Measurements from ENCODE around the gene GJC3. TPM values are rescaled to one million over a fixed set of nuclear protein-coding genes. Genes with fewer than 3 reads are reported as not detected.
"Not testable (repeated sequence)": the region's sequence is repeated elsewhere in the genome, so short reads cannot be mapped to it uniquely, and the experiment has no call there.

GJC3 gene
- total RNA-seq, 1 experiment from 2014 or later: not detected

- DNase-seq (ENCODE audit: low spot score): no peak
- Histone ChIP-seq H3K27me3 (replicated peaks; ENCODE audit: insufficient read depth, low read depth, low read length, poor library complexity) (peaks cover 18% of the 10 kb centered on the region), H3K9me3 (ENCODE audit: low read depth, low read length, poor library complexity, severe bottlenecking) (no peaks in the 10 kb centered on the region), H3K4me1 (ENCODE audit: insufficient read depth, low read length, poor library complexity, severe bottlenecking) (no peaks in the 10 kb centered on the region), H3K36me3 (ENCODE audit: insufficient read depth, low read length, poor library complexity, severe bottlenecking) (no peaks in the 10 kb centered on the region), H3K4me3 (ENCODE audit: low read depth, low read length, poor library complexity, severe bottlenecking) (no peak overlapping the region), H3K27ac (ENCODE audit: low read depth, low read length, poor library complexity, severe bottlenecking) (no peak overlapping the region)
- ChIA-PET CTCF (no interaction called here), POLR2A (ENCODE audit: low non-redundant PET) (no interaction called here)
- no TSS peak for BruUV-seq (replicated peaks)
- intact Hi-C loops (cut with micrococcal nuclease; ENCODE audit: unreplicated experiment): no loop called here
- TF ChIP-seq EZH2 (IDR thresholded peaks at IDR 0.05; ENCODE audit: borderline replicate concordance, low read depth, low read length, poor library complexity, severe bottlenecking) (no peak), CTCF (conservative IDR thresholded peaks at IDR 0.05; ENCODE audit: low read depth, low read length) (no peak)
Observed at GRCh38 chr7:99953649-99954048, 24.2 kb upstream of the GJC3 start.

GRCh38 chr7:99952649-99953048 lies 23.2 kb upstream of the GJC3 start:
- H3K9me3 ChIP-seq (ENCODE audit: low read depth, low read length, poor library complexity, severe bottlenecking); DNase-seq (ENCODE audit: low spot score); POLR2A ChIA-PET (ENCODE audit: low non-redundant PET); H3K36me3 ChIP-seq (ENCODE audit: insufficient read depth, low read length, poor library complexity, severe bottlenecking); intact Hi-C loops (cut with micrococcal nuclease; ENCODE audit: unreplicated experiment); H3K4me1 ChIP-seq (ENCODE audit: insufficient read depth, low read length, poor library complexity, severe bottlenecking); BruUV-seq (replicated peaks); H3K4me3 ChIP-seq (ENCODE audit: low read depth, low read length, poor library complexity, severe bottlenecking); H3K27ac ChIP-seq (ENCODE audit: low read depth, low read length, poor library complexity, severe bottlenecking); H3K27me3 ChIP-seq (replicated peaks; ENCODE audit: insufficient read depth, low read depth, low read length, poor library complexity); CTCF ChIA-PET: not testable (repeated sequence)

GRCh38 chr7:99950819-99951218 lies 21.4 kb upstream of the GJC3 start:
- DNase-seq (ENCODE audit: low spot score); H3K27ac ChIP-seq (ENCODE audit: low read depth, low read length, poor library complexity, severe bottlenecking); H3K9me3 ChIP-seq (ENCODE audit: low read depth, low read length, poor library complexity, severe bottlenecking); H3K4me1 ChIP-seq (ENCODE audit: insufficient read depth, low read length, poor library complexity, severe bottlenecking); BruUV-seq (replicated peaks); H3K36me3 ChIP-seq (ENCODE audit: insufficient read depth, low read length, poor library complexity, severe bottlenecking); CTCF ChIA-PET; POLR2A ChIA-PET (ENCODE audit: low non-redundant PET); H3K4me3 ChIP-seq (ENCODE audit: low read depth, low read length, poor library complexity, severe bottlenecking); intact Hi-C loops (cut with micrococcal nuclease; ENCODE audit: unreplicated experiment); H3K27me3 ChIP-seq (replicated peaks; ENCODE audit: insufficient read depth, low read depth, low read length, poor library complexity): not testable (repeated sequence)

- intact Hi-C loops (cut with micrococcal nuclease; ENCODE audit: unreplicated experiment): no loop called here
- POLR2A ChIA-PET (ENCODE audit: low non-redundant PET): no interaction called here
- peak; percentile 42 for TF ChIP-seq CTCF (conservative IDR thresholded peaks at IDR 0.05; ENCODE audit: low read depth, low read length)
- TF ChIP-seq EZH2 (IDR thresholded peaks at IDR 0.05; ENCODE audit: borderline replicate concordance, low read depth, low read length, poor library complexity, severe bottlenecking): no peak
- CTCF ChIA-PET: no interaction called here
- DNase-seq (ENCODE audit: low spot score): peak; percentile 22
- Histone ChIP-seq H3K27me3 (replicated peaks; ENCODE audit: insufficient read depth, low read depth, low read length, poor library complexity) (no peaks in the 10 kb centered on the region), H3K27ac (ENCODE audit: low read depth, low read length, poor library complexity, severe bottlenecking) (no peak overlapping the region), H3K36me3 (ENCODE audit: insufficient read depth, low read length, poor library complexity, severe bottlenecking) (no peaks in the 10 kb centered on the region), H3K4me1 (ENCODE audit: insufficient read depth, low read length, poor library complexity, severe bottlenecking) (no peaks in the 10 kb centered on the region), H3K9me3 (ENCODE audit: low read depth, low read length, poor library complexity, severe bottlenecking) (no peaks in the 10 kb centered on the region), H3K4me3 (ENCODE audit: low read depth, low read length, poor library complexity, severe bottlenecking) (no peak overlapping the region)
- BruUV-seq (replicated peaks): no TSS peak
Observed at GRCh38 chr7:99949645-99950228, 20.3 kb upstream of the GJC3 start.
